CD4-positive, alpha-beta T cell (primary cell): ENCODE measurements around the gene RIPOR3. TPM values are rescaled to one million over a fixed set of nuclear protein-coding genes. Genes with fewer than 3 reads are reported as not detected.

Experiments
- ATAC-seq: fragments of 200-7000 bp; cut with Tn5 transposase; one replicate; pipeline ENCODE4 v1.10.0; 2022; ENCODE audit warnings: mild to moderate bottlenecking; ENCODE audit not compliant: poor library complexity
- CTCF ChIA-PET: fragments of 350-600 bp; sonication (Branson Sonifier 250); formaldehyde crosslinking; loops from one replicate; lab custom pipeline; 2021; ENCODE audit warnings: antibody characterized with exemption, inconsistent platforms; lab: Charles Lee
- POLR2A ChIA-PET: fragments of 350-600 bp; sonication (Branson Sonifier 250); formaldehyde crosslinking; loops from one replicate; lab custom pipeline; 2021; ENCODE audit warnings: antibody characterized with exemption, inconsistent platforms; lab: Charles Lee
- DNase-seq, 14 experiments: peaks; one replicate each; pipeline ENCODE4 v3.0.0-alpha.2; 2013 to 2020; ENCODE audit warnings: mixed read lengths in 2 of 14
- H3K27ac ChIP-seq, 2 donors: one replicate each; pipeline versions ENCODE4 v1.5.1 to v1.7.0; 2013; ENCODE audit warnings: low read length in 2 of 2, low read depth in 1 of 2, mild to moderate bottlenecking in 1 of 2
- H3K27me3 ChIP-seq, 2 experiments: 1 replicate in 1 of 2; 2 replicates in 1 of 2; pipeline versions ENCODE4 v1.6.1 to v1.7.0; 2013; ENCODE audit warnings: low read length in 2 of 2, control low read depth in 1 of 2, mild to moderate bottlenecking in 1 of 2, moderate library complexity in 1 of 2; ENCODE audit not compliant: insufficient read depth in 2 of 2, control insufficient read depth in 1 of 2
- H3K36me3 ChIP-seq: one replicate; pipeline ENCODE4 v1.6.1; 2013; ENCODE audit warnings: low read length, control low read depth; ENCODE audit not compliant: insufficient read depth
- H3K4me1 ChIP-seq: one replicate; pipeline ENCODE4 v1.6.1; 2013; ENCODE audit warnings: low read length, control low read depth; ENCODE audit not compliant: insufficient read depth
- H3K4me3 ChIP-seq: one replicate; pipeline ENCODE4 v1.5.1; 2013; ENCODE audit warnings: mild to moderate bottlenecking, low read length, moderate library complexity
- H3K9me3 ChIP-seq, 2 experiments: 1 replicate in 1 of 2; 2 replicates in 1 of 2; pipeline versions ENCODE4 v1.6.1 to v1.7.0; 2013; ENCODE audit warnings: low read length in 2 of 2, mild to moderate bottlenecking in 2 of 2, control low read depth in 1 of 2, moderate library complexity in 1 of 2; ENCODE audit not compliant: control insufficient read depth in 1 of 2, insufficient read depth in 1 of 2
- H3K27ac Mint-ChIP-seq: one replicate; pipeline ENCODE4 v1.8.0; 2020; ENCODE audit warnings: mixed read lengths
- H3K27me3 Mint-ChIP-seq: one replicate; pipeline ENCODE4 v1.8.0; 2021; ENCODE audit warnings: mixed read lengths
- H3K36me3 Mint-ChIP-seq: one replicate; pipeline ENCODE4 v1.8.0; 2021; ENCODE audit warnings: low read depth, mixed read lengths
- H3K4me1 Mint-ChIP-seq: one replicate; pipeline ENCODE4 v1.8.0; 2021; ENCODE audit warnings: low read depth, mixed read lengths
- H3K4me3 Mint-ChIP-seq: one replicate; pipeline ENCODE4 v1.8.0; 2020; ENCODE audit warnings: mild to moderate bottlenecking, mixed read lengths
- H3K9me3 Mint-ChIP-seq: one replicate; pipeline ENCODE4 v1.8.0; 2020; ENCODE audit warnings: mixed read lengths
- CTCF ChIP-seq: fragments of 200-600 bp; IDR thresholded peaks from one replicate; pipeline ENCODE4 v1.8.0; 2022; ENCODE audit warnings: antibody characterized with exemption, mild to moderate bottlenecking
- intact Hi-C, 2 experiments: fragments of 100-400 bp; cut with DNase I in 1 of 2; cut with micrococcal nuclease in 1 of 2; formaldehyde crosslinking; loops; one replicate each; pipeline versions ENCODE4 v1.15.1 to v1.9.0; 2023 to 2025; cut with DNase I, micrococcal nuclease
- total RNA-seq, 174 experiments: library from RNA in 2 of 174; stranded (reverse) in 2 of 174; gene quantifications; one replicate each; pipeline ENCODE4 v1.2.3 and lab custom pipeline; 2021 to 2026

RIPOR3 gene
- total RNA-seq, 2 experiments from 2014 or later = not detected

GRCh38 chr20:50607436-50607835 lies 83.9 kb downstream of the RIPOR3 start:
- intact Hi-C loops = no loop called here
- H3K4me3 ChIP-seq = no peak overlapping the region
- Mint-ChIP-seq H3K9me3 (no peaks in the 10 kb centered on the region), H3K4me3 (no peak overlapping the region), H3K36me3 (no peaks in the 10 kb centered on the region), H3K4me1 (no peaks in the 10 kb centered on the region), H3K27ac (no peak overlapping the region), H3K27me3 (peaks cover 5% of the 10 kb centered on the region)
- TF ChIP-seq CTCF = no peak
- H3K36me3 ChIP-seq = no peaks in the 10 kb centered on the region
- ChIA-PET CTCF (no interaction called here), POLR2A (no interaction called here)
- ATAC-seq = no peak
- H3K27me3 ChIP-seq = peaks cover 0 to 6% of the 10 kb centered on the region in 2 experiments
- no peaks in the 10 kb centered on the region for H3K4me1 ChIP-seq
- peaks cover 0 to 5% of the 10 kb centered on the region in 2 experiments for H3K9me3 ChIP-seq
- no peak for DNase-seq
- no peak overlapping the region for H3K27ac ChIP-seq

- Histone ChIP-seq H3K4me1 (peaks cover 4% of the 10 kb centered on the region), H3K36me3 (no peaks in the 10 kb centered on the region), H3K9me3 (peaks cover 0 to 8% of the 10 kb centered on the region in 2 experiments), H3K4me3 (no peak overlapping the region), H3K27me3 (peaks cover 0 to 6% of the 10 kb centered on the region in 2 experiments), H3K27ac (no peak overlapping the region)
- Mint-ChIP-seq H3K36me3 (no peaks in the 10 kb centered on the region), H3K9me3 (no peaks in the 10 kb centered on the region), H3K4me1 (no peaks in the 10 kb centered on the region), H3K27me3 (peaks cover 8% of the 10 kb centered on the region), H3K27ac (no peak overlapping the region), H3K4me3 (no peak overlapping the region)
- ChIA-PET POLR2A (no interaction called here), CTCF (no interaction called here)
- intact Hi-C loops = no loop called here
- no peak for TF ChIP-seq CTCF
- ATAC-seq (no peak), DNase-seq (no peak)
Measured at GRCh38 chr20:50605136-50605535, 86.2 kb downstream of the RIPOR3 start.

- DNase-seq = no peak
- ATAC-seq = no peak
- Mint-ChIP-seq H3K27ac (no peak overlapping the region), H3K4me1 (no peaks in the 10 kb centered on the region), H3K27me3 (peaks cover 8% of the 10 kb centered on the region), H3K9me3 (no peaks in the 10 kb centered on the region), H3K4me3 (no peak overlapping the region), H3K36me3 (no peaks in the 10 kb centered on the region)
- H3K4me3 ChIP-seq = no peak overlapping the region
- no peaks in the 10 kb centered on the region for H3K36me3 ChIP-seq
- peaks cover 0 to 6% of the 10 kb centered on the region in 2 experiments for H3K27me3 ChIP-seq
- intact Hi-C loops = no loop called here
- no peak for TF ChIP-seq CTCF
- peaks cover 0 to 8% of the 10 kb centered on the region in 2 experiments for H3K9me3 ChIP-seq
- ChIA-PET CTCF (no interaction called here), POLR2A (no interaction called here)
- no peak overlapping the region for H3K27ac ChIP-seq
- peaks cover 4% of the 10 kb centered on the region for H3K4me1 ChIP-seq
Measured at GRCh38 chr20:50604451-50604850, 86.9 kb downstream of the RIPOR3 start.
